HuH-7 (cell line): Measurements from ENCODE around the gene F10.

Experiments used
- DNase-seq: peaks from one replicate; pipeline ENCODE4 v3.0.0; 2011; ENCODE audit warnings: low spot score

Gene F10

GRCh38 chr13:113138792-113139551, 16.4 kb downstream of the F10 start:
- DNase-seq: peak; percentile 77

- DNase-seq: no peak
Measured at GRCh38 chr13:113139577-113139976, 17.0 kb downstream of the F10 start.

- no peak for DNase-seq
Measured at GRCh38 chr13:113140677-113141600, 18.3 kb downstream of the F10 start.

GRCh38 chr13:113141601-113141970, 19.0 kb downstream of the F10 start:
- no peak for DNase-seq

- DNase-seq: no peak
Measured at GRCh38 chr13:113142876-113143275, 20.3 kb downstream of the F10 start.

GRCh38 chr13:113143466-113144254, 21.1 kb downstream of the F10 start:
- no peak for DNase-seq

- no peak for DNase-seq
Measured at GRCh38 chr13:113144255-113144629, 21.6 kb downstream of the F10 start.

GRCh38 chr13:113145496-113145895, 22.9 kb downstream of the F10 start:
- no peak for DNase-seq

- DNase-seq: no peak
Measured at GRCh38 chr13:113145911-113146598, 23.5 kb downstream of the F10 start.

GRCh38 chr13:113146750-113147149, 24.2 kb downstream of the F10 start:
- no peak for DNase-seq

GRCh38 chr13:113147206-113147605, 24.6 kb downstream of the F10 start:
- no peak for DNase-seq

GRCh38 chr13:113148407-113148806, 25.8 kb downstream of the F10 start:
- DNase-seq: no peak

GRCh38 chr13:113148940-113149503, 26.4 kb downstream of the F10 start:
- DNase-seq: no peak

GRCh38 chr13:113149711-113150549, 27.3 kb downstream of the F10 start:
- DNase-seq: no peak

- DNase-seq: no peak
Measured at GRCh38 chr13:113150550-113151365, 28.2 kb downstream of the F10 start.

GRCh38 chr13:113151745-113152690, 29.4 kb downstream of the F10 start:
- no peak for DNase-seq

GRCh38 chr13:113152691-113152983, 30.0 kb downstream of the F10 start:
- no peak for DNase-seq

GRCh38 chr13:113152984-113153809, 30.6 kb downstream of the F10 start:
- peak; percentile 71 for DNase-seq
